AG08395 (cell line): ENCODE data around the gene RALGDS.

ENCODE experiments used
- DNase-seq: peaks from one replicate; pipeline ENCODE4 v3.0.0; 2012; ENCODE audit warnings: mixed read lengths, low spot score

RALGDS gene

DNA sequence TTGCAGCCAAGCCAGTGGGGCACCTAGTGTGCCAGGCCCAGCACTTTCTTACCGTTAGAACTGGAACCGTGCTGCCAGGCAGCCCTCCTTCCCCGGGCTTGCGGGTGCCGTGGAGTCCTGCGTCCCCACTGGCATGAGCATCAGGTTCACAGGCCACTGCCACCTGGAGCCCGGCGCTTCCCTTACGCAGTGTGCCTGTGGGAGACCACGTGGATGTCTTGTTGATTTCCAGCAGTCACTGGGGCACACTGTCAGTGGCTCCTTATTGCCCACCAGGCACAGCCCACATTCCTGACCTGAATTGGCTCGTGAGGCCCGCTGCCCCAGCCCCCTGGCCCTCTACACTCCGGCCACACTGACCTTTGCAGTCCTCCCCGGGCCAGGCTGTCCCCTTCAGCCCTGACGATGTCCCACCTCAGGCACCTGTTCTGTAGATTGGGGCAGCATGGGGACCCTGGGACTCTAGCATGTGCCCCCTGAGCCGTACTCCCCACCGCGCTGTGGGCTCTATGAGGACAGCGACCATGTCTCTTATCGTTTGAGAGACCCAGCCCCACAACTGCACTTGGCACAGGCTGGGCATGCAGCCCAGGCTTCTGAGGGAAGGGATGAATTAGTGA lies 69.6 kb downstream of the RALGDS start:
- DNase-seq = no peak

DNA sequence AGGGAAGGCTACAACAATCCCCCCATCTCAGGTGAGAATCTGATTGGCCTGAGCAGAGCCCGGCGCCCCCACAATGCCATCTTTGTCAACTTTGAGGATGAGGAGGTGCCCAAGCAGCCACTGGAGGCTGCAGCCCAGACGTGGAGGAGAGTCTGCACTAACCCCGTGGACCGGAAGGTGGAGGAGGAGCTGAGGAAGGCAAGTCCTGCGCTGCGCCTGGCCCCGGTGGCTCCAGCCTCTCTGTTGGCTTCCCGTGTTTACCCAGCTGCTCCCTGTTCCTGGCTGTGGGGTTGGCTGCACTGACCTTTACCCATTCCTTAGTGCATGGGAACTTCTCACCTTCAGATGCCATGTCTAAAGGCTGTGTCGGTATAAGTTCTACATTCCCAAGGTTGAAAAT lies 70.3 kb downstream of the RALGDS start:
- DNase-seq = no peak

GRCh38 chr9:133050142-133050541 lies 70.9 kb downstream of the RALGDS start:
- DNase-seq = no peak

DNA sequence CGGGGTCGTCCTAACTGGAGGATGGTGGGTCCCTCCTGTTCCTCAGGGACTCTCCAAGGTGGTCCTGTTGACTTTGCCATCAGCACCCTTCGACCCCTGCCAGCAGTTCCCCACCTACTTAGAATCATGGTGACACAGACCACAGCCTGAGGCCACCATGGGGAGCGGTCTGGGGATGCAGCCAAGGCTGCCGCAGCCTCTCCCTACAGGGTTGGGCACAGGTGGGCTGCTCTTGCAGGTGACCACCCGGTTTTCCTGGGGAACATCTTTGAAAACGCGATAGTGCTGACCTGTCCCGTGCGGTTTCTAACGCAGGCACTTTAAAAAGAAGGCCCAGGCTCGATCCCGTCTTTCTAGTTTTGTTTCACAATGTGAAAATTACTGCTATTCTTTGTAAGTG lies 72.0 kb downstream of the RALGDS start:
- DNase-seq = no peak

GRCh38 chr9:133048595-133048994 lies 72.4 kb downstream of the RALGDS start:
- DNase-seq = peak; percentile 61
